GM19397 (cell line): ENCODE measurements around the gene UGT1A5.
"Not testable (repeated sequence)": the region's sequence is repeated elsewhere in the genome, so short reads cannot be mapped to it uniquely, and the experiment has no call there.

Experiments
- ATAC-seq: cut with Tn5 transposase; IDR thresholded peaks from one replicate; pipeline ENCODE4 v1.9.1; 2021; ENCODE audit warnings: mild to moderate bottlenecking, moderate library complexity; ENCODE audit not compliant: unreplicated experiment

Gene UGT1A5

DNA sequence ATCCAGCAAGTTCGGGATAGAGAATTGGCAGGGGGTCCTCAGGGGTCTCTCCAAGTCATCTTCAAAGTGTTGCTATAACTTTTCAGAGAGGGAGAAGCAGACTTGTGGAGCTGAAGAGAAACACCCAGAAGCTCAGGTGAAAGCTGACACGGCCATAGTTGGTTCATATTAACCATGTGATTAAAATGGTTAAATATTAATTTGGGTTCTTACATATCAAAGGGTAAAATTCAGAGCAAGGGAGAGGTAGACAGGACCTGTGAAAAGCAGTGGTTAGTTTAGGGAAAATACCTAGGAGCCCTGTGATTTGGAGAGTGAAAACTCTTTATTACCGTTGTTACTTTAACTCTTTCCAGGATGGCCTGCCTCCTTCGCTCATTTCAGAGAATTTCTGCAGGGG lies 20.1 kb upstream of the UGT1A5 start, which contains the start of gene UGT1A6:
Gene UGT1A6, plus strand, starts transcription at position 243 of the 400 bp plus-strand sequence. Its CDS starts 115 bp downstream, at position 358.
- no peak for ATAC-seq

DNA sequence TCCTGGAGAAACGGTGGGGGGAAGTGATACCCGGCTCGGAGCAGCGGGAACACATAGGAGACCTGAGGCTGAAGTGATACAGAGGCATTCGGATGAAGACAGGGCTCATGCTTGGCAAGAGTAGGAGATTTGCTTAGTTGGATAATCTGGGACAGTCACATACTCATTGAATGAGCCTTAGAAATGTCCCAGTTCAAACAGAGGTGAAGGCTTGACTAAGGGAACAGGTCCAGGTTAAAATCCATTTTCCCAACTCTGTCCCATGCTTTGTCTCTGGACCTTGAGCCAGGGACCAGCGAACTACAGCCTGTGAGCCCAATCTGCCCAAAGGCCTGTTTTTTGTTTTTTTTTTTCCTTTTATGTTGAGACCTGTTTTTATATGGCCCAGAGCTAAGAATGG lies 18.7 kb upstream of the UGT1A5 start:
- no peak for ATAC-seq

DNA sequence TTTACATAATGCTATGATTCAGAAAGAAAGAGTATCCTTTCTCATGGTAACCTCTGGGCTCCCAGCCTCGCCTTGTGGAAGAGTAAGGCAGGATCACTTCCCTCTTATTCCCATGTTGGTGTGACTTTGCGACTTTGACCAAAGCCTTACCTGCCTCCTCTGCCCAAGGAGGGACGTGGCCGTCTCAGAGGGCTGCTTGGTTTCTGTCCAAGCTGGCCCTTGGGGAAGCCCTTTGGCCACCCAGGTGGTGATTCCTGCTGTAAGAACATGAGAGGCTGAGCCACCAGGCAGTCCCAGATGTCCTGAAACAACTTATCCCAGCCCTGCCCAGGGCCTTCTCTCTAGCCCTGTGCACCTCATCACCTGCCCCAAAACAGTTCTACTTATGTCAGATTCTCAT lies 14.0 kb upstream of the UGT1A5 start:
- ATAC-seq = no peak

DNA sequence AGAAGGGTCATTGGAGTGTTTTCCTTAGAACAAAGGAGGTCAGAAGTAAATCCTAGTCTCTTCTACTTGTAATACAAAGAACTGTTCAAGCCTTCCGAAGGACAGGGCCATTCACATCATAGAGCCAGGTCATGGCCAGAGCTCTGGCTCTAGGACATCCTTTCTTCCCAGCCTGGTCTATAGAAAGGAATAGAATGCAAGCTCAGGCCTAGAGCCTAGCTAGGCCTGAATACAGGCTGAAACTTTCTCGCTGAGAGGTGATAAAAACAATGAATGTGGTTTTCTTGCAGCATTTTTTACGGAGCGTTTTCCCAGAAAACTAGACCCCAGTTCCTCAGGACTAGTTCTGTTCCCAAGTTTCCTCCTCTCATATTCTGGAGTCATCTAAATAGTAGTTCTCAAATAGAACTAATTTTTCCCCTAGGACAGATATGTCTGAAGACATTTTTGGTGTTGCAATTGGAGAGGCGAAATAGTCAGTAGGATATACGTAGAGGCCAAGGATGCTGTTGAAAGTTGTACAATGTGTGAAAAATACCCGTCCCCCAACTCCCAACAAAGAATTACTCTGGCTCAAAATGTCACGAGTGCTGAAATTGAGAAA lies 13.2 kb upstream of the UGT1A5 start:
- ATAC-seq = no peak

DNA sequence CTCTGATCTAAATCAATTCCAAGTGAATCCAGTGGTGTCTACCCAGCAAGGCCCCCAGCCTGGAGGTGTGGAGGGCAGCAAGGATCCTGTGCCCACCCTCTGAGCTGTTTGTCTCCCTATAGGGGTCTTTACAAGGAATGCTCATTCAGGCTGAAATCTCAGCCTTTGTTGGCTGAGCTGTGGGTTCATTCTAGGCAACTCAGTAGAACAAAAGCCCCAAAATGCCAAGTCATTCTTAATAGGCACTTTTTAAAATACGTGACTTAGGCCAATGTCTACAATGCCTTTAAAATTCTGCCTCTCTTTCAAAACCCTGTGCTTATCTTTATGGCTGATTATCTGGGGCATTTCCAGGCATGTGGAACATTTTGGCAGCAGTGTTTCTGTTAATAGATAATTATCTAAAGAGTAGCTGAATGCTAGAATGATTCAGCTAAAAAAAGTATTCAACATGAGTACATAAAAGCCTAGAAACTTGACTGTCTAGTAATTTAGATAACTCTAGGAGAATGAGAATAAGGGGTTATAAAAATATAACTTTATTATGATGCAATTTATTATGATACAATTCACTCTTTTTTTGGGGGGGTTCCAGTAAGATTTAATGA lies 12.6 kb upstream of the UGT1A5 start:
- ATAC-seq = no peak

DNA sequence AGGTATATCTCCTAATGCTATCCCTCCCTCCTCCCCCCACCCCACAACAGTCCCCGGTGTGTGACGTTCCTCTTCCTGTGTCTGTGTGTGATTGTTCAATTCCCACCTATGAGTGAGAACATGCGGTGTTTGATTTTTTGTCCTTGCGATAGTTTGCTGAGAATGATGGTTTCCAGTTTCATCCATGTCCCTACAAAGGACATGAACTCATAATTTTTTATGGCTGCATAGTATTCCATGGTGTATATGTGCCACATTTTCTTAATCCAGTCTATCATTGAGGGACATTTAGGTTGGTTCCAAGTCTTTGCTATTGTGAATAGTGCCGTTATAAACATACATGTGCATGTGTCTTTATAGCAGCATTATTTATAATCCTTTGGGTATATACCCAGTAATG lies 11.9 kb upstream of the UGT1A5 start:
- ATAC-seq = not testable (repeated sequence)

DNA sequence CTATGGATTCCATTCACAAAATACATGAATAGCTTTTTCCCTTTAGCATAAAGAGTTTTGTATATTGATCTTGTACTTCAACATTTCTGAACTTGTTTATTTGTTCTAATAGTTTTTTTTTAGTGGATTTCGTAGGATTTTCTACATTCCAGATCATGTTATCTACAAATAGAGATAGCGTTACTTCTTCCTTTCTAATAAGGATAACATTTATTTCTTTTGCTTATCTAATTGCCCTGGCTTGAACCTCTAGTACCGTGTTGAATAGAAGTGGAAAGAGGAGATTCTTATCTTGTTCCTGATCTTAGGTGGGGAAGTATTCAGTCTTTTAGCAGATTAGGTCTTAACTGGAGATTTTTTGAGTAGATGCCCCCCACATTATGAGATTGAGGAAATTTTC lies 10.5 kb upstream of the UGT1A5 start:
- no peak for ATAC-seq

DNA sequence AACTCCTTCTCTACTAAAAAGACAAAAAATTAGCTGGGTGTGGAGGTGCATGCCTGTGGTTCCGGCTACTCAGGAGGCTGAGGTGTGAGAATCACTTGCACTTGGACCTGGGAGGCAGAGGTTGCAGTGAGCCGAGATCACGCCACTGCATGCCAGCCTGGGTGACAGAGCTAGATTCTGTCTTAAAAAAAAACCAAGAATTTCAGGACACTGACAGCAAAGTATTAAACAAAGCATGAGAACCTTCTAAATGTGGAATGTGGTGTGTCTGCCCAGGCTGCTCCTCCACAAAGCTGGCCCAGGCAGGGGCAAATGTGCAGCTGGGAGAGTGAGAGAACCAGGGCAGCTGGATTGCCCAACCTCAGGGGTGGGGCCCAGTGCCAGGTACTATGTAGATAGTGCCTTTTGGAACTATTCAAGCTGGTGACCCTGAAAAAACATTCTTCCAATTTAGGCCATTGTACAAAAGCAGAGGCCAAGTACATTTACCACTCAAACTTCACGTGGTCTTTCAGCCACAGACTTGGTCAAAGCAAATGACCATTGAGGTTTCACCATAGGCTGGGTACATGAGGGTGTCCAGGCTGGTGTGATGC lies 6.7 kb upstream of the UGT1A5 start:
- ATAC-seq = no peak

DNA sequence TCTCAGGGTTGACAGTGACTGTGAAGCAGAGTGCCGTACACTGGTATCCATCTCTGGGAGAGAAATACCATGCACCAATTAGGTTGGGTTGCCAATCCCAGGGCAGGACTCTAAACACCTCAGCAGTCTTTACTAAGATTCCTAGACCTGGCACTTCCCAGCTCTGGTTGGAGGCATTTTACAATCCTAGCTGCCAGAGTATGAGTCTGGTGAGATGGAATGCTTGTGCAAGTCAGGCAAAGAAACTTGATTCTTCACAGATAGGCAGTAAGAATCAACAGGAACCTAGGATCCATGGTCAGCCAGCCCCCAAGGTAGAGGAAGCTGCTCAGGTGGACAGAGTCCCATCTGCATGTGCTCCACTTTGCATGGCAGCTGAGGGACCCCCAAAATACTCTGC lies 6.0 kb upstream of the UGT1A5 start:
- ATAC-seq = no peak

DNA sequence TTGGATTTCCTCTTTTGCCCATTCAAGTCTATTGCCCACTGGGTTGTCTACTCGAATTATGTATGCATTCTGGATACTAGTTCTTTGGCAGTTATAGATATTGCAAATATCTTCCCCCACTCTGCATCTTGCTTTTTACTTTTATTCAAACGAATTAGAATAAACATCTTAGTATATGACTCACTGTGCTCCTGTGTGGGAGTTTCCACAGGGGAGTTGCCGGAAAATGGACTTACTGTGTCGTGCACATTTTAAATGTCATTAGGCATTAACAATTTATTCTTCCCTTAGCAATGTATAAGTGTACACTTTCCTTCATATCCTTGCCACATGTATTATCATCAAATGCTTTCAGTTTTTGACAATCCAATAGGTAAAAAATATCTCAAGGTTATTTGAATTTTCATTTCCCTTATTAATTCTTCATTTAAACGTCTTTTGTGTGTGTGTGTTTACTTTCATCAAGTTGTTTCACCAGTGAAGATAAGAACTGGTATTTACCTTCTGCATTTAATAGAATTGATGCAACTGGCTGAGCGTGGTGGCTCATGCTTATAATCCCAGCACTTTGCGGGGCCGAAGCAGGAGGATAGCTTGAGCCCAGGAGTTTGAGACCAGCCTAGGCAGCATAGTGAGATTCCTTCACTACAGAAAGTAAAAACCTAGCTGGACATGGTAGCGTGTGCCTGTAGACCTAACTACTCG lies 4.6 kb upstream of the UGT1A5 start:
- ATAC-seq = no peak

DNA sequence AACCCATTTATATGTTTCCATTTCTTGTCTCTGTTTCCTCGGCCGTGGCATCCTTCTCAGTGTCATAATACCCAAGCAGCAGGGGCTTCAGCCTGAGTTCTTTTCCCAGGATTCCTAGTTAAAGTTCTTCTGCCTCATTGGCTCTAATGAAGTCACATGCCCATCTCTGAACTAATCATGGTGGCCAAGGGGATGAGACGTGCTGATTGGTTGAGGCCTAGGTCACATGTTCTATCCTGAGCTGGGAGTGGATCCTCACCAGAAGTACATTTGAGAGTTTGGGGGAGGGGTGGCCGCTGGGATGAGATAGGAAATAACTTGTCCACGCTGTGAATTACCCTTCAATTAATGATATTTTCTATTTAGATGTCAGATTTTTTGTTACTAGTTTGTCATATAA lies 3.8 kb upstream of the UGT1A5 start:
- no peak for ATAC-seq

DNA sequence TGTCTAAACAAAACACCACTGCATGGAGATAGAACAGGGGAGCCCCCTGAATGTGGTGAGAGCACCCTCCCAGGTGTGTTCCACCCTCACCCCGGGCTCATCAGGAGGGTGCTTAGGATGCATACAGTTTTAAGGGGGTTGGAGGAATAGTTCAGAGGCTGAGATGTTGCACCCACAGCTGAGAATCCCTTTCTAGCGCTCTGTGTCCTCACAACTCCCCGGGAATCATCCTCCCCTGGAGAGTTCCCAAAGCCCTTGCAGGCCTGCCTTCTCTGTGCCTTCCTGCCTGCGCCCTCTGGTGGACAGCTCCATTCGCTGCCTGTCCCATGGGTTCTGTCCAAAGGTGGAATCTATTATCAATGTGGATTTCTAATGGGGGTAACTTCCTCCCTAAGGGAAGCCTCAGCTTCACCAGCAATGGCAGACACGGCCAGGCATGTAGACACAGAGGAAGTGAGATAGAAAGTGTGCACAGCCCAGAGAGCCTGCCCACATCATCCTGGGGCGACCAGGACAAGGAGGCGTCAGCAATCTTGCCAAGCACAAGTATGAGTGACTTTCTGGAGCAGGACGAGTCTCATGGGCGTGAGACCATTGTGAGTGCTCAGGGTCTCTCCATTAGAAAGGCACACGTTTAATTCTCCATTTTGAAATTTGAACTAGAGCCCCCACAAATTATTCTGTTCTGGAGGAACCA lies 1.2 kb upstream of the UGT1A5 start:
- ATAC-seq = no peak

DNA sequence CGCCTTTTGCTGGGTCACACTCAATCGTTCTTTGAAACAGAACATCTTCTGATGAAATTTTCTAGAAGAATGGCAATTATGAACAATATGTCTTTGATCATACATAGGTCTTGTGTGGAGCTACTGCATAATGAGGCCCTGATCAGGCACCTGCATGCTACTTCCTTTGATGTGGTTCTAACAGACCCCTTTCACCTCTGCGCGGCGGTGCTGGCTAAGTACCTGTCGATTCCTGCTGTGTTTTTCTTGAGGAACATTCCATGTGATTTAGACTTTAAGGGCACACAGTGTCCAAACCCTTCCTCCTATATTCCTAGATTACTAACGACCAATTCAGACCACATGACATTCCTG lies 532 bp downstream of the UGT1A5 start:
- no peak for ATAC-seq

DNA sequence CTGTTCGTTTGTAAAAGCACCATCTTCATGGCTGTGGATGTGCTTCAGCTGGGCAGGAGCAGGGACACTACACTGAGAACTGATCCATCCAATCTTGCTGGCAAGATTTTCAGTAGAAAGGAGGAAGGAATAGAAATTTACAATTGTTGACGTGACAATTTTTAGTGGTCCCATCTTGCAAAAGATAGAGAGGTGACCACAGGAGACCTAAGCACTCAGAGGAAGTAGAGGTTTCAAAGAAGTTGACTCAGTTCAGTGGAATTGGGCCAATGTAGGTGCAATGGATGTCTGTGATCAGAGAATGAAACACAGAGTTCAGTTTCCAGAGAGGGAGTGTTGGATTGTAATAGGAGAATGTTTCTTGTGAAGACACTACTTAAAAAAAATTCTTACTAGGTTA lies 1.4 kb downstream of the UGT1A5 start:
- ATAC-seq = no peak

DNA sequence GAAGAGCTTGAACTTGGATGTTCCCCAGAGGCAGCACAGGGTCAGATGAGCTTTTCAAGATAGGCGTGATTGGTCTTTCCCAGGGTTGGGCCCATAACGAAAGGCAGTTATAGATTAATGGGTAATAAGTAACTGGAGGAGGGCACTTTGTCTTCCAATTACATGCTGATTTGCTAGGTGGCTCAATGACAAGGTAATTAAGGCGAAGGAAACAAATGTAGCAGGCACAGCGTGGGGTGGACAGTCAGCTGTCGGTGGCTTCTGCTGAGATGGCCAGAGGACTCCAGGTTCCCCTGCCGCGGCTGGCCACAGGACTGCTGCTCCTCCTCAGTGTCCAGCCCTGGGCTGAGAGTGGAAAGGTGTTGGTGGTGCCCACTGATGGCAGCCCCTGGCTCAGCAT lies 5.8 kb downstream of the UGT1A5 start, which contains the start of gene UGT1A4:
Gene UGT1A4, plus strand, starts transcription at position 185 of the 400 bp plus-strand sequence. Its CDS starts 85 bp downstream, at position 270.
- no peak for ATAC-seq

DNA sequence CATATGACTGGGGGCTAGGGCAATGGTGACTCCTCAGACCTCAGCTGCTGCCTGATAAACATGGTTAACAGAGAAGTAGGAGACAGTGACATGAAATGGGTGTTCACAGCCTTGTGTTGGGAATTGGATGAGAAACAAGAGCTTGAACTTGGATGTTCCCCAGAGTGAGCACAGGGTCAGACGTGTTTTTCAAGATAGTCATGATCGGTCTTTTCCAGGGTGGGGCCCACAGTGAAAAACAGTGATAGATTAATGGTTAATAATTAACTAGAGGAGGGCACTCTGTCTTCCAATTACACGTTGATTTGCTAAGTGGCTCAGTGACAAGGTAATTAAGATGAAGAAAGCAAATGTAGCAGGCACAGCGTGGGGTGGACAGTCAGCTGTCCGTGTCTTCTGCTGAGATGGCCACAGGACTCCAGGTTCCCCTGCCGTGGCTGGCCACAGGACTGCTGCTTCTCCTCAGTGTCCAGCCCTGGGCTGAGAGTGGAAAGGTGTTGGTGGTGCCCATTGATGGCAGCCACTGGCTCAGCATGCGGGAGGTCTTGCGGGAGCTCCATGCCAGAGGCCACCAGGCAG lies 16.1 kb downstream of the UGT1A5 start, which contains the start of gene UGT1A3:
Gene UGT1A3, plus strand, starts transcription at position 320 of the 579 bp plus-strand sequence. Its CDS starts 85 bp downstream, at position 405.
- no peak for ATAC-seq

DNA sequence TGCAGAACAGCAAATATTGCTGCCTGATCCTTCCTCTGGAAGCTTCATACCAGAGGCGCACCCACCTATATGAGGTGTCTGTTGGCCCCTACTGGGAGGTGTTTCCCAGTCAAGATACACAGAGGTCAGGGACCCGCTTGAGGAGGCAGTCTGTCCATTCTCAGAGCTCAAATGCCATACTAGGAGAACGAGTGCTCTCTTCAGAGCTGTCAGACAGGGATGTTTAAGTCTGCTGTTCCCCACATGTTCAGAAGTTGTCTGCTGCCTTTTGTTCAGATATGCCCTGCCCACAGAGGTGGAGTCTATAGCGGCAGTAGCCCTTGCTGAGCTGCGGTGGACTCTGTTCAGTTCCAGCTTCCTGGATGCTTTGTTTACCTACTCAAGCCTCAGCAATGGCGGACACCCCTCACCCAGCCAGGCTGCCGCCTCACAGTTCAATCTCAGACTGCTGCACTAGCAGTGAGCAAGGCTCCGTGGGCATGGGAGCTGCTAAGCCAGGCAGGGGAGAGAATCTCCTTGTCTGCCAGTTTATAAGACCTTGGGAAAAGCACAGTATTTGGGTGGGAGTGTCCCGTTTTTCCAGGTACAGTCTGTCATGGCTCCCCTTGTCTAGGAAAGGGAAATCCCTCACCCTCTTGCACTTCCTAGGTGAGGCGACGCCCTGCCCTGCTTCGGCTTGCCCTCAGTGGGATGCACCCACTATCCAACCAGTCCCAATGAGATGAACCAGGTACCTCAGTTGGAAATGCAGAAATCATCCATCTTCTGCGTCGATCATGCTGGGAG lies 24.4 kb downstream of the UGT1A5 start:
- not testable (repeated sequence) for ATAC-seq

DNA sequence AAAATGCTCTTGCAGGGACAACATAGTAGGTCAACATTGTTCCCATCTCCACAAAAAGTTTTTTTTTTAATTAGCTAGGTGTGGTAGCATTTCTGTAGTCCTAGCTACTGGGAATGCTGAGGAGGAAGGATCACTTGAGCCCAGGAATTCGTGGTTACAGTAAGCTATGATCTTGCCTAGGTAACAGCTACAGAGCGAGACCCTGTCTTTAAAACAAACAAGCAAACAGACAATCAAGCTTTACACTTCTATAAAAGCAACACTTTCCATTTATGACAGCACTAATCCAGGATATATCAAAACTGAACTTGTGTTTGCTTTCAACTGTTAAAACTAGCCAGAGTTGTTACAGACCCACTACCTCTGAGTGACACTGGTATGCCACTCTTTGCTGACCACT lies 28.2 kb downstream of the UGT1A5 start:
- ATAC-seq = no peak

DNA sequence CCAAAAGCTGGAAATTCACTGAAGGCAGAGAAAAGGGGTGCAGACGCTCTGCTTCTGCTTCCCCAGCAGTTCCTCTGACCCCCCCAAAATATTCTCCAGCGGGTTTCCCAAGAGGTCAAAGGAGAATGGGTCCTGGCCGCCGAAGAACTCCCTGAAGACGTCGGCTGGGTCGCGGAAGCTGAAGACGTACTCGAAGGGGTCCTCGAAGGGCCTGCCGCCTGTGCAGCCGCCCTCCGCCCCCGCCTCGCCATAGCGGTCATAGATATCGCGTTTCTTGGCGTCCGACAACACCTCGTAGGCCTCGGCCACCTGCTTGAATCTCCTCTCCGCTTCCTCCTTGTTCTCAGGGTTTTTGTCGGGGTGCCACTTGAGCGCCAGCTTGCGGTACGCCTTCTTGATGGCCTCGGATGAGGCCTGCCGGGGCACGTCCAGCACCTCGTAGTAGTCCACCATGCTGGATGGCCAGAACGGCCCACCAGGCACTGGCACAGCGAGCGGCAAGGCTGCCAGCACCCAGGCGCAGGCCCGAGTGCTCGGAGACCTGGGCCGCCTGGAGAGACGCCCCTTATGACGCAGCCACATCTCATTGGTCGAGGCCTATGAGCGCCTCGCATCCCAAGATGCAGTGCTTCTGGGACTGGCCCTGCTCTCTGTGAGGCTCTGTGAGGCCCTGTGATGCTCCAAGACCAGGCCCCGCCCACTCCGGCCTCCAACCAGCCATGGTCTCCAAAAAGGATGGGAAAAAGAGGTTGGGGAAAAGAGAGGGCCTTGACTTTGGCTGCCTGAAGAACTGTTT lies 31.0 kb downstream of the UGT1A5 start:
- no peak for ATAC-seq
